Psoas muscle (tissue), 8 donors: ENCODE measurements around the gene THEMIS. TPM values are rescaled to one million over a fixed set of nuclear protein-coding genes. Genes with fewer than 3 reads are reported as not detected.

Experiments used
- ATAC-seq, 4 donors: fragments of 200-7000 bp; cut with Tn5 transposase; one replicate each; pipeline ENCODE4 v1.9.1; 2020; ENCODE audit warnings: moderate library complexity in 3 of 4, mild to moderate bottlenecking in 2 of 4
- DNase-seq, 2 donors: peaks; one replicate each; pipeline ENCODE4 v3.0.0-alpha.2; 2020
- H3K27ac ChIP-seq: fragments of 200-600 bp; one replicate; pipeline ENCODE4 v1.8.0; 2022
- H3K27me3 ChIP-seq, 3 donors: fragments of 200-600 bp in 1 of 3; one replicate each; pipeline versions ENCODE4 v1.6.1 to v1.8.0; 2013 to 2022; ENCODE audit warnings: low read length in 2 of 3, mild to moderate bottlenecking in 2 of 3, moderate library complexity in 1 of 3; ENCODE audit not compliant: insufficient read depth in 3 of 3
- H3K36me3 ChIP-seq, 2 donors: fragments of 200-600 bp in 1 of 2; one replicate each; pipeline versions ENCODE4 v1.6.1 to v1.8.0; 2013 to 2022; ENCODE audit warnings: low read depth in 1 of 2, mild to moderate bottlenecking in 1 of 2, moderate library complexity in 1 of 2; ENCODE audit not compliant: insufficient read depth in 1 of 2
- H3K4me1 ChIP-seq: fragments of 200-600 bp; one replicate; pipeline ENCODE4 v1.8.0; 2022
- H3K4me3 ChIP-seq: fragments of 200-600 bp; one replicate; pipeline ENCODE4 v1.8.0; 2022; ENCODE audit warnings: mild to moderate bottlenecking
- H3K9me3 ChIP-seq: fragments of 200-600 bp; one replicate; pipeline ENCODE4 v1.8.0; 2022
- CTCF ChIP-seq: fragments of 200-600 bp; IDR thresholded peaks from one replicate; pipeline ENCODE4 v1.8.0; 2022; ENCODE audit warnings: antibody characterized with exemption
- WGBS, 3 donors: extraction: QIAGEN DNeasy Blood & Tissue Kit; methylation state at CpG; one replicate each; pipeline versions ENCODE4 v1.1.6 to v1.1.7; 2013; 5-methylcytosine and 5-hydroxymethylcytosine counted together
- intact Hi-C, 2 donors: fragments of 100-400 bp; cut with DNase I; formaldehyde crosslinking; loops; one replicate each; pipeline versions ENCODE4 v1.11.0 to v1.14.2; 2022
- polyA plus RNA-seq, 3 donors: library from polyadenylated mRNA; stranded (reverse); fragments of 200-250 nt; gene quantifications; one replicate each; pipeline ENCODE4 v1.2.3, GENCODE V29; 2013
- total RNA-seq, 4 donors: library from RNA; stranded (reverse); fragmentation: NEBNext Ultra II Directional in 2 of 4; extraction: Animal tissue kit (Norgen Biotek cat#: 25700) in 2 of 4; gene quantifications; one replicate each; pipeline versions ENCODE4 v1.2.1 to v1.2.4, GENCODE V29; 2021 to 2023
- donor health status: healthy with polysubstance abuse.
- donor health status: DM: no; HTN: no; CAD: no; lungs with moderate emphysema.
- donor health status: Bipolar disorder and iron deficiency.
- donor health status: healthy.
- donor health status: DM: yes; HTN: yes; CAD: no.
- donor health status: DM: no; HTN: no; CAD: no.
- donor health status: DM: no; HTN: no; CAD: no.
- donor health status: DM: yes; HTN: yes; CAD: no.

THEMIS gene
- total and polyA plus RNA-seq, 7 donors, result 0.04 to 0.61 (median 0.17) TPM; not detected in 3

DNA sequence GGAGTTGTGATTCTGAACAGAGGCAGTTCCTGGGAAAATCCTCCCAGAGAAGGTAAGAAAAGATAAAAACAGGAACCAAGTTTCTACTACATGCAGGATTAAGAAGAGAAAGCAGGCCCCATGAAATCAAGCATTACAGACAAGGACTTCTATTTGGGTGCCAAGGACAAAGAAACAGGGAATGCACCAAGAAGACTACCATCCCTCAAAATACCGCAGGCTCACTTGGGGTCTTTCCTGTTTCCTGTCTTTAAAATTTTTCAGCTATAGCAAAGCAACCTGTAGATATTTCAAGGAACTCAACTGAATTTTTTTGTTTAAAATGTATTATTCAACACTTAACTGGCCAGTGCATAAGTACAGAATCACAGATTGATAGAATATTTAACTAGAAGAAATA, 107.5 kb downstream of the THEMIS start:
- H3K4me1 ChIP-seq, result no peaks in the 10 kb centered on the region
- DNase-seq (no peak), ATAC-seq (no peak)
- H3K9me3 ChIP-seq, result no peaks in the 10 kb centered on the region
- H3K36me3 ChIP-seq, result no peaks in the 10 kb centered on the region
- H3K27ac ChIP-seq, result no peak overlapping the region
- intact Hi-C loops, result no loop called here
- H3K27me3 ChIP-seq, result peaks cover 0 to 1% (median 0%) of the 10 kb centered on the region in 3 donors
- TF ChIP-seq CTCF, result no peak
- WGBS, 3 donors, result 69 to 93% (median 91%) methylated on average over 1 of the region's 1 CpG
- H3K4me3 ChIP-seq, result no peak overlapping the region

DNA sequence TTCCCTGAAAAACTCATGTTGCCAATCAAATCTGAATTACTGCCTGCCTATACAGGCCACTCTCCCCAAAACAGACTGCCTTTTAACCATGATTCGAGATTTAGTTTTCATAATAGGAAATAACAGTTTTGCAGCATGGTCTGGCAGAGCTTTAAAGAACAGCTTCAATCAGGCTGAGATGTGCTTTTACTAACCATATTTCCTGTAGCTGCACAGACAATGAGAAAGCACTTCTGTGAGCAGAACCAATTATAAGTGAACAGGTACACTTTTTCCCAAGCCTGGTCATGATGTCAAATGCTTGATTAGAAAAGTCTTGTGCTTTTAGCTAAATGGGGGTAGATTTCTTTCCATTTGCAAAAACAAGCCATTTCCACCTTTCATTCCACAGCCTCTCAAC, 108.2 kb downstream of the THEMIS start:
- ATAC-seq, result no peak
- no peak for TF ChIP-seq CTCF
- WGBS, 3 donors, result 51 to 63% (median 59%) methylated on average over 1 of the region's 1 CpG
- Histone ChIP-seq H3K27me3 (peaks cover 0 to 1% (median 0%) of the 10 kb centered on the region in 3 donors), H3K4me1 (no peaks in the 10 kb centered on the region), H3K36me3 (no peaks in the 10 kb centered on the region), H3K9me3 (no peaks in the 10 kb centered on the region), H3K4me3 (no peak overlapping the region), H3K27ac (no peak overlapping the region)
- intact Hi-C loops, result no loop called here
- DNase-seq, result no peak

DNA sequence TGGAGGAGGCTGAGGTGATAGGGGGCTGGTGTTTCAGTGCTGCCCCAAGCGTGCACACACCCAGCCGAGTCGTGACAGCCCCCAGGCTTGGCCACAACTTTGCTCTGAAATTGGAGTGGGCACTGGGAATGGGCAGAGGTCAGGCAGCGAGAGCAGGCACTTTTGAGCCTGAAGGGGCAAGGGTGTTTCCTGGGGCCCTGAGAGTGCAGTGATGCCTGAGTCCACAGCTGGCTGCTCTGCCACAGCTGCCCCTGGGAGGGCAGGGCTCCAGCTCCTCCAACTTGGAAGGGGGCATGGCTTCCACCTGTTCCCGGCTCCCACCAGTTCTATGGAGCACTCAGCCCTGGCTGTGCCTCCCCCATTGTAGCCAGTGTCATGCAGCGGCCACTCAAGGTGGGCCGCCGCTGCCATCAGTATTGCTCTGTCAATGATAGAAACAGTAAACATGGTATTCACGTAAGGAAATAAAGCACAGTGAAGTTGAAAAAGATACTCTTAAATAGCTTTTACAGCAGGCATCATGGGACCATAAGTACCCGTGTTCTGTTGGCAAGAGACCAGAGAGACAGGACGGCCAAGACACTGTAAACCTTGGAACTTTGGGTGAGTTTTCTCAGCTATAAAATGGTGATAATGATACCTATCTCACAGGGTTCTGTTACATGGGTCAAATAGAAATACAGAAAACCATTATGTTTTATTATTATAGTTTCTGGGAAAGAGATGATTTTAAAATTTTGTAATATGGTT, 108.9 kb downstream of the THEMIS start:
- Histone ChIP-seq H3K4me1 (no peaks in the 10 kb centered on the region), H3K9me3 (no peaks in the 10 kb centered on the region), H3K27me3 (peaks cover 0 to 1% (median 0%) of the 10 kb centered on the region in 3 donors), H3K27ac (no peak overlapping the region), H3K4me3 (no peak overlapping the region), H3K36me3 (no peaks in the 10 kb centered on the region)
- ATAC-seq (no peak), DNase-seq (no peak)
- intact Hi-C loops, result no loop called here
- TF ChIP-seq CTCF, result no peak
- WGBS, 3 donors, result 73 to 76% (median 75%) methylated on average over 11 of the region's 11 CpGs

DNA sequence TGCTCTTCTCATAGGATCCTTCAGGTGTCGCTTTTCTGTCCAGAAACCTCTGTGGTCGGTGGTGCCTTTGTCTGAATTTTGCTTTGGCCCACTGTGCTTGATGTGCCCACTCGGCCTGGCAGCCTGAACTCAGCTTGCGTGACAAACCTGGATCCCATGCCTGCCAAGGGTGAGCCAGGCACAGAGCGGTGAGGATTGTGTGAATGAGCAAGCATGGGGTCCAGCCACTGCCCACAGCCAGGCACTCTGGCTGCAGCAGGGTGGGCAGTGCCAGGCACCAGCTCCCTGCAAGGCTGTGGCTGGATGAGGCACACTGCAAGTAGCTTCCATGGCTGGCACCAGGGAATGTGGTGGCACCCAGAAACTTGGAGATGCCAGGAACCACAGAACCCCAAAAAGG, 110.3 kb downstream of the THEMIS start:
- intact Hi-C loops, result no loop called here
- 80 to 83% (median 82%) methylated on average over 5 of the region's 5 CpGs for WGBS, 3 donors

More for the DNA sequence above, 110.3 kb downstream of the THEMIS start:
- no peaks in the 10 kb centered on the region for H3K9me3 ChIP-seq
- DNase-seq, result no peak
- no peak for TF ChIP-seq CTCF
- no peak overlapping the region for H3K27ac ChIP-seq
- ATAC-seq, result no peak
- H3K27me3 ChIP-seq, result peaks cover 0 to 1% (median 0%) of the 10 kb centered on the region in 3 donors
- H3K36me3 ChIP-seq, result no peaks in the 10 kb centered on the region
- no peak overlapping the region for H3K4me3 ChIP-seq
- no peaks in the 10 kb centered on the region for H3K4me1 ChIP-seq
